ENCODE data around the gene SASS6.

Gene SASS6

GRCh38 chr1:100132566-100133477, at the start of gene SASS6, which contains the start of gene TRMT13:
TSS of gene SASS6 (minus strand) at chr1:100132930. CDS start at chr1:100132814, 116 bp downstream.
TSS of gene TRMT13 (plus strand) at chr1:100133163. CDS start at chr1:100133169, 6 bp downstream.
- peak; percentile 94 for DNase-seq

GRCh38 chr1:100178091-100178490, 45.4 kb upstream of the SASS6 start, which contains the start of gene LRRC39:
TSS of gene LRRC39 (minus strand) at chr1:100178256. CDS start at chr1:100168516, 9,740 bp downstream.
- DNase-seq: no peak

GRCh38 chr1:100177295-100178041, 44.7 kb upstream of the SASS6 start:
- DNase-seq: no peak

GRCh38 chr1:100168051-100168450, 35.3 kb upstream of the SASS6 start:
- no peak for DNase-seq

- DNase-seq: no peak
Measured at GRCh38 chr1:100164702-100165101, 32.0 kb upstream of the SASS6 start.

GRCh38 chr1:100164216-100164615, 31.5 kb upstream of the SASS6 start:
- no peak for DNase-seq

GRCh38 chr1:100162881-100163280, 30.2 kb upstream of the SASS6 start:
- no peak for DNase-seq

- DNase-seq: no peak
Measured at GRCh38 chr1:100152271-100152670, 19.5 kb upstream of the SASS6 start.

- DNase-seq: no peak
Measured at GRCh38 chr1:100151679-100152078, 18.9 kb upstream of the SASS6 start.

GRCh38 chr1:100147875-100148274, 15.1 kb upstream of the SASS6 start:
- no peak for DNase-seq

GRCh38 chr1:100146958-100147357, 14.2 kb upstream of the SASS6 start:
- DNase-seq: no peak

GRCh38 chr1:100145116-100145515, 12.4 kb upstream of the SASS6 start:
- no peak for DNase-seq

- no peak for DNase-seq
Measured at GRCh38 chr1:100142343-100142742, 9.6 kb upstream of the SASS6 start.

- DNase-seq: no peak
Measured at GRCh38 chr1:100141192-100141591, 8.5 kb upstream of the SASS6 start.

GRCh38 chr1:100137602-100138001, 4.9 kb upstream of the SASS6 start:
- no peak for DNase-seq

- DNase-seq: no peak
Measured at GRCh38 chr1:100134872-100135271, 2.1 kb upstream of the SASS6 start.

- no peak for DNase-seq
Measured at GRCh38 chr1:100131623-100132022, 1.1 kb downstream of the SASS6 start.

- DNase-seq: no peak
Measured at GRCh38 chr1:100130552-100131077, 2.1 kb downstream of the SASS6 start.

- DNase-seq: no peak
Measured at GRCh38 chr1:100127226-100127625, 5.5 kb downstream of the SASS6 start.

- DNase-seq: no peak
Measured at GRCh38 chr1:100122177-100122576, 10.6 kb downstream of the SASS6 start.

GRCh38 chr1:100115524-100115923, 17.2 kb downstream of the SASS6 start:
- DNase-seq: no peak

GRCh38 chr1:100109554-100110066, 23.1 kb downstream of the SASS6 start:
- DNase-seq: no peak

GRCh38 chr1:100107696-100108095, 25.0 kb downstream of the SASS6 start:
- no peak for DNase-seq

All from GDM1 (cell line).